Stimulated activated CD4-positive, alpha-beta T cell treated with anti-CD3 and anti-CD28 coated beads, Interleukin-1b, Interleukin-23, amount 100 ng/mL, for 48 hours (primary cell): Measurements from ENCODE around the gene PGC.

Experiments
- DNase-seq: peaks from one replicate; pipeline ENCODE4 v3.0.0-alpha.2; 2020

PGC gene

DNA sequence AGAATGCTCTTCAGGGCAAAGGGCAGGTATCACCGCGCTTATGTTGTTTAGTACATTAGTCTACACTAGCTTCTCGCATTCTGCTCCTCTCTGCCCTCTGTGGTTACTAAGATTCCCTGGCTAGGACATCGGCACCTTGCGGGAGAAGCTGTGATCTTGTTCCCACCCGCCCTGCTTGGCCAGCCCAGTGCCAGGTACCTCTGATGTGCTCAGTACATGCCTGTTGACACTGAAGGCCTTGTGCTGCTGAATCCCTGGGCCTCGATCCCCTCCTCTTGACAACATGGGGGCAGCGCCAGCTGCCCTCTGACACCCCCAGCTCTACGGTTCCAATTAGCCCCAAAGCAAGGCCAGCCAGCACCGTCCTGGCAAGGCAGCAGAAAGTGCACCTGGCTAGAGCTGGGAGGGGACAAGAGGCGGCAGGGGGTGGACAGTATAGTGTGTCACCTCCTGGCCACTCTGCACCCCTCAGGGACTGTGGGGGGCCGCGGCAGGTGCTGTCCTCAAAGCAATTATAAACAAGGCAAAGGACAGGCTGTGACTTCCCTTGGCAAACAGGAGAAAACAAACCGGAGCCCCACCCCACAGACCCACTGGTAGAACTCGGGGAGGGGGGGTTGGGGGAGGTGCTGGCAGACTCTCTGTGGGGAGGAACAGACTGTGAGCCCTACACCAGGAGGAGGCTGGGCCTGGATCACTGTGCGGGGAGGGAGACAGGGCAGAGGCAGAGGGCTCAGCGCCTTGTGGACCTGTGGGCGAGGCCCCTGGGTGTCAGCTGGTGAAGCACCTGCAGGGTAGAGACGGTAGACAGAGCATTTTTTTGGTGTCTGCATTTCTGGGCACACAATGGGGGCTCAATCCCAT is 18.9 kb downstream of the PGC start:
- no peak for DNase-seq

GRCh38 chr6:41727705-41728072 is 19.5 kb downstream of the PGC start:
- DNase-seq: no peak

DNA sequence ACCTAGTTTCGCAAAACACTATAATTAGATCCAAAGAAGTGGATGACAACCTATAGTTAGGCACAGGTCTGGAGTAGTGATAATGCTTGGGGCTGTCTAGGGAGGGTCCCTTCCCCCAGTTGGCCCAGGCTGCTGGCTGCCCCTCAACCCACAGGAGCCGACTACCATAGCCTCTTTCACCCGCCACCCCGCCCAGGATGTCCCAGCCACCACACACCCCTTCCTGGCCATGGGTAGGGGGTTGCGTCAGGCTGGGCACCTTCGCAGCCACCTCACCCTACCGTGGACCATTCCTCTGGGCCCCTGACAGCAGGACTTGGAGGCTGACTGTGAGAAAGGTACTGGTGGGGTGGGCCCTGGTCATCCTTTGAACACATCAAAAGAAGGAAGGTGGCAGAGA is 20.3 kb downstream of the PGC start:
- DNase-seq: no peak

DNA sequence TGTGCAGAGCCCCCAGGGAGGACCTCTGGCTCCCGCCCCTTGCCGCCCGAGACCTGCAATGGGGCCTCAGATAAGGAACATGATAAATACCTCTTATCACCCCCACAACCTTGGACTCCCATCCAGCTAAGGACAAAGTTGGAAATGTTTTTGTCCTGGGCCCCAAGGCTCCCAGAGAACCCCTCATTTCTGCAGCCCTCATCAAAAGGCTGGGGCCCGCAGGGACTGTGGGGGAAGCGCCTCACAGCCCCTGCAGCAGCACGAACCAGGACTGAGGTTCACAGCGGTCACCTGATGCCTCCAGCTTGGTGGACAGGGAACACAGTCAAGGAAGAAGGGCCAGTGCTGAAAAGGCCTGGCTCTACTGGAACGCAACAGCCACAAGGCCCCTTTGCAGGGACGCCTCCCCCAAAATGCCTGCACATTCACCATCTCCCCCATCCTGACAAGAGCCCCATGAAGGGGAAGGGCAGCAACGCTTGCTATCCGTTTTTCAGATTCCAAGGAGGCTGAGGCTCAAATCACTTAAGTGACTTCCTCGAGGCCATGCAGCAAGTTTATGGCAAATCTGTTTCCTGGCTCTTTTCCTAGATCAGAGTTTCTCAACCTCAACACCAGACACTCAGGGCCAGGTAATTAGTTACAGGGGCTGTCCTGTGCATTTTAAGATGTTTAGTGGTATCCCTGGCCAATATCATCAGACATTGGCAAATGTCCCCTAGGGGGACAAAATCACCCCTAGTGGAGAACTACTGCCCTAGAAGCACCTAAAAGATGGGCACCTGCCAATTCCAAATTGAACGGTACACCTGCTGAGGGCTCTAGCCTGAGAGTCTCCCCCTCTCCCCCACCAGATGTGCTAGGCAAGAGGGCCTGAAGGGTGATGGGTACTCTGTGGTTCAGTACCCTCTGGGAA is 22.4 kb downstream of the PGC start:
- DNase-seq: no peak

DNA sequence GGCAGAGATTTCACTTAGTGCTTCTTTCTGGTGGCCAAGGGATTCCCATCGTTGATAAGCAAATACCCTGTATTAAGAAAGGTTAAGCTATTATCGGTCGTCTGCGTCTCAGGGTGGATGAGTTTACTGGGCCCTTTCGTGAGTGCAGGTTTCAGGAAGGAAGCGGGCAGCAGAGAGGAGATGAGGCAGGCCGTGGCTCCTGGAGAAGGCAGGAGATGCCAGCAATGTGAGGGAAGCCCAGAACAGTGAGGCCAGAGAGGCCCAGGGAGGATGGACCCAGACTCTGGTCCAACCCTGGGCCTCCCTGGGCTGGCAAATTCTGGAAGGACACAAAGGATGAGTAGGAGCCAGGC is 23.0 kb downstream of the PGC start:
- no peak for DNase-seq

GRCh38 chr6:41723530-41724227 is 23.5 kb downstream of the PGC start:
- no peak for DNase-seq

DNA sequence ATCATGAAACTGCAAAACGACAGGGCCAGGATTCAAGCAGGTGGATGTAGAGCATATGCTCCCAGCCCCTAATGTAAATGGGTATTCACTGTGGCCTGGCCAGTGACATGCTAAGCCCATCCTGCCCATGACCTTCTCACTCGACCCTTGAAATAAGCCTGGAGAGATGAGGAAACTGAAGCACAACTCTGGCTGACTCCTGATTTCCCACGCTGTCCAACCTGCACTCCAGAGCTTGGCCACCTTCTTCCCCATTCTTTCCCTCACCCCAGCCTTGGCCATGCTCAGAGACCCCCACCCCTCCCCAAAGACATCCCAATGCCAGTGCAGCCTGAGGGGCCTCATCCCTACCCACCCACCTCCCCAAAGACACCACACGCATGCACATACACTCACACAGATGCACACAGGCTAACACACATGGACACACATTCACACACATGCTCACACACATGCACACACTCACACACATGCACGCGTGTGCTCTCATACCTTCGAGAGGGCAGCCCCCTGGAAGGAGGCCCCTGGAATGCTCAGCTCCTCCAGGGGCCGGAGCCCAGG is 24.1 kb downstream of the PGC start:
- no peak for DNase-seq

DNA sequence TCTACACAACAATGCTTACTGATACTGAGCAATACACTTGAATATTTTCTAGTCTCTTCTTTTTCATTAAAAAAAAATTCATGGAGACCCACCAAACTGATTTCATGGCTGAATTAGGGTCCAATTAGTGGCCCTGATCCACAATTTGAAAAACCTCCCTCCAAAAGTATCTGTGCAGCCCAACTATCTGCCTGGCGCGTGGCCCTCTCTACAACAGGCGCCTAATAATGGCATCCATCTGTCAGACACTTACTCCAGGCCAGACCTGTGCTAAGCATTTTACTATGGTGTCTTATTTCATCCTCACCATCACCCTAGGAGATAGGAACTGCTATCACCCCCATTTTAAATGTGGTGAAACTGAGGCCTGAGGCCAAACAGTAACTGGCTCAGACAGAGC is 25.8 kb downstream of the PGC start:
- no peak for DNase-seq

DNA sequence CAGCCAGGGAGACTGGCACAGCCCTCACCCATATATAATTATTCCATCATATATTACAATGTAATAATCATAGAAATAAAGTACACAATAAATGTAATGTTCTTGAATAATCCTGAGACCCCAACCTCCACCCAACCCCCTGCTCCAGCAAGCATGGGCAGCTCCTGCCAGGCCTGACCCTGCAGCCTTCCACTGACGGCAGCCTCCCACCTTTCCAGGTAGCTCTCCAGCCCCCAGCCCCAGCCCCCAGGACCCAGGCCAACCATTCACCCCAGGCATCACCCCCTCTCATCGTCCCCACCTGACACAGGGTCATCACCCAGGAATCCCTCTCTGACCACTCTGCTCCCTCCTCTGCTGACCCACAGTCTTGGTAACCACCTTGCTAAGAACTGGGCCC is 26.4 kb downstream of the PGC start:
- DNase-seq: no peak

DNA sequence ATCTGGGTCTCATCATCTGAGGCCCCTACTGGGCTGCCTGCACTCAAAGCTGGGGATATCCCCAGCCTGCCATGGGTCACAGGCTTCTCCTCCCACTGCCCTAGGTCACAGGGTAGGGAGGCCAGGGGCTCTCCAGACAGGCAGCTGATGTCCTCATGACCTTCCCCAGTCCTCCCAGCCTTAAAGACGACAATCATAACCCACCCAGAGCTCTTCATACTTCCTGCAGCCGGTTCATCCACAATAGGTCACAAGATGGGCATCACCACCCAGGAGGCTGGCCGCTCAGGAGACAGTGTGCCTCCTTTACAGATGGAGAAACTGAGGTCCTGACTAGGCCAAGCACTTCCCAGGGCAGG is 27.0 kb downstream of the PGC start:
- no peak for DNase-seq

- no peak for DNase-seq
Measured at GRCh38 chr6:41719436-41720261, 27.5 kb downstream of the PGC start.

GRCh38 chr6:41718828-41719227 is 28.4 kb downstream of the PGC start:
- no peak for DNase-seq

DNA sequence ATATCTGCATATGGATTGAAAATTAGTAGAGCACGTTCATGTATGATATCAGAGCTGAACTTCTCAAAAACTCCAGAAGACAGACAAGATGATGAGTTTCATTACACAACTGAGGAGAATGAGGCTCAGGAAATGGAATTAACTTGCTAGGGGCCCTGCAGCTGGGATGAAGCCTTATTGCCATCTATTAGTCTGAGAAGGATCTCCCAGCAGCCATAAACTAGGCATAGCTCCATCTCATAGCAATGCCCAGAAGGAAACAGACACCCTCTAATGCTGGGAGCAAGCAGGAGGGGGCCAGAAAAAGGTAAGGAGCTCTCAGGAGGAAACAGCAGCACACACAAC is 29.8 kb downstream of the PGC start:
- DNase-seq: no peak

DNA sequence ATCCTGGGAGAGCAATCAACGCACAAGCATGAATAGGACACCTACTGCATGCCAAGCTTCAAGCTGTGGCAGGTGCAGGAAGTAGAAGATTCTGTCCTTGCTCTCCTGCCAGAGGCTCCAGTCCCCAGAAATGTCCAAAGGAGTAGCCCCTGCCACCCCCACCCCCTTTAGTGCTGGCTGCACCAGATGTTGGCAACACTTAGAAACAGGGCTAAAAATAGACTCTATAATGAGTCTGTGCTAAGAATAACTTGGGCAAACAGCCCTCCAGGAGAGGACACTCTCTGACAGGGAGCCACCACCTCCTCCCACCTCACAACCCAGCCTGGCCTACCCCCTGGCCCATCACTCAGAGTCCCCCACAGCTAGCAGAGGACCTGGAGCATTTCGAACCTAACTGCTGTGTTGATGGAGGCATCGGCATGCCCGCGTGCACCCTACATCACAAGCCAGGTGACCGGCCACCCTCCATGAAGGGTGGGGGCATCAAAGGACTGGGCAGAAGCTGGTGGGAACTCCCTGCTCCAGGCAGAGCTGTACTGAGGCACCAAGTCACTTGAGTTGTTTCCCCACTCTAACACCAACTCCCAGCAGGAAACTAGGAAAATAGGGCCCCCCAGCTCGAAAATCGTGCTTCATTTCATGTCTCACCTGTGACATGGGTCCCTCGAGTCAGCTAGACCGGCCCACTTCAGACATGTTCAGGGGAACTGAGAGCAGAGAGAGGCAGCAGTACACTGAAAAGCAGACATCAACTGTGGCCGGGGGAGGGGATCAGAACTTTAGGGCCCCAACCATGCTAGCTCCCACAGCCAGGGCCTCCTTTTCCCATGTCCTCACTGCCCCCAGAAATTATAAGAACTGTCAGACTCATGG is 30.4 kb downstream of the PGC start:
- DNase-seq: no peak

DNA sequence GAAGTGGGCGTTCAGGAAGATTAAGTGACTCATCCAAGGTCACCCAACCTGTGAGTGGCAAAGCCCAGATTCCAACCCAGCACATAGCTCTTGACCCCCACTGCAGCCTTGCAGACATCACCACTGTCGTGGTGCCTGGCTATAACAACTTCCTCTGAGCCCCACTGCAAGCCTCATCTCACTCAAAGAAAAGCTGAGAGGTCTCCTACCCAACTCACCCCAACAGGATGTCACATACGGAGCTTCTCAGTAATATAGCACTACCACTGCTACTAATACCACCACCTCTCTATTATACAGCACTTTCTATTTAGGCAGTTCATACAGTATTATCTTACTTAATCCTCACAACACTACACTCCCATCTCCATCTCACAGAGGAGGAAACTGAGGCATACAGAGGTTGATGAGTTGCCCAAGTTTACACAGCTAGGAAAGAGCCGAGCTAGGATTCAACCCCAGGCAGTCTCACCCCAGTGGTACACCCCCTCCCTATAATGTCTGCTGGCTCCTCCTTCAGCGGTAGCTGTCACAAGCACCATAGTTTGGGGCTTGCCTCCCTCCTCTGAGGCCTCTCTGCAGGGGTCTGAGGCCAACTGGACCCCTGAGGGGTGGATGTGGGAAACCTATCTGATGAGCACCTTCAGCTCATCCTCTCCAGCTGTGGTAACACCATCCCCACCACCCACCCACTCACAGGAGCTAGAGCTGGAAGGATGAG is 31.2 kb downstream of the PGC start:
- DNase-seq: no peak

- no peak for DNase-seq
Measured at GRCh38 chr6:41714556-41715273, 32.5 kb downstream of the PGC start.

- peak; percentile 33 for DNase-seq
Measured at GRCh38 chr6:41713650-41714291, 33.4 kb downstream of the PGC start.

DNA sequence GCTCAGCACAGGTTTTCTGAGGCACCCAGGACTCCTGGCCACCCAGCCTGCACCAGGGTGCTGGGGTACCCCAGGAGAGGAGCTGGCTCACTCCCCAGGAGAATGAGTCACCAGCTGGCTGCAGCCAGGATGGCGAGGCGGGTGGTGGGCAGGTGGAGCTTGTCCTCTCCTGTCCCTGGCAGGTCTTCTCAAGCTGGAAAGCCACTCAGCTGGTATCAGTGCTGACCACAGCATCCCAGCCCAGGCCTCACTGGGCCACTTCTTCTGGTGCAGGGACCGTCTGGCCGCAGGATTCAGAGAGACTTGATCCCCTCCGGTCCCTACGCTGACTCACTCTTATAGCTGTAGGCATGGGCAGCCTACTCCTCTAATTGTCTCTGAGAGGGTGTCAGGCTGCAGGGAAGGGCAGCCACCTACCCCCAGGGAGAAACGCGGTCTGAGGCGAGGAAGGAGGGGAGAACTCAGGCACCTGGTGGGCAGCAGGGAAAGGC is 34.0 kb downstream of the PGC start:
- no peak for DNase-seq

- DNase-seq: no peak
Measured at GRCh38 chr6:41712651-41713103, 34.5 kb downstream of the PGC start.
